GM13976 (cell line): ENCODE results near the gene CTBP1.

Experiments
- DNase-seq: peaks from one replicate; pipeline ENCODE4 v3.0.0; 2012; ENCODE audit warnings: low spot score
- in situ Hi-C: fragments of 300-500 bp; cut with MboI; formaldehyde crosslinking; loops from one replicate; pipeline ENCODE4 v1.12.0; 2022; ENCODE audit warnings: low sequenced_read_pairs, mixed read lengths, inconsistent platforms; ENCODE audit not compliant: unreplicated experiment
- TF ChIP-seq, protein P1 (sequence below): IDR thresholded peaks from 2 replicates; pipeline ENCODE4 v1.5.1; 2012; ENCODE audit warnings: borderline replicate concordance, mild to moderate bottlenecking; ENCODE audit not compliant: insufficient read depth; ENCODE audit errors: extremely low read depth, missing control alignments, control extremely low read depth

CTBP1 gene

GRCh38 chr4:1216076-1216614, 32.8 kb downstream of the CTBP1 start:
- no peak for DNase-seq
- TF ChIP-seq, protein P1, sequence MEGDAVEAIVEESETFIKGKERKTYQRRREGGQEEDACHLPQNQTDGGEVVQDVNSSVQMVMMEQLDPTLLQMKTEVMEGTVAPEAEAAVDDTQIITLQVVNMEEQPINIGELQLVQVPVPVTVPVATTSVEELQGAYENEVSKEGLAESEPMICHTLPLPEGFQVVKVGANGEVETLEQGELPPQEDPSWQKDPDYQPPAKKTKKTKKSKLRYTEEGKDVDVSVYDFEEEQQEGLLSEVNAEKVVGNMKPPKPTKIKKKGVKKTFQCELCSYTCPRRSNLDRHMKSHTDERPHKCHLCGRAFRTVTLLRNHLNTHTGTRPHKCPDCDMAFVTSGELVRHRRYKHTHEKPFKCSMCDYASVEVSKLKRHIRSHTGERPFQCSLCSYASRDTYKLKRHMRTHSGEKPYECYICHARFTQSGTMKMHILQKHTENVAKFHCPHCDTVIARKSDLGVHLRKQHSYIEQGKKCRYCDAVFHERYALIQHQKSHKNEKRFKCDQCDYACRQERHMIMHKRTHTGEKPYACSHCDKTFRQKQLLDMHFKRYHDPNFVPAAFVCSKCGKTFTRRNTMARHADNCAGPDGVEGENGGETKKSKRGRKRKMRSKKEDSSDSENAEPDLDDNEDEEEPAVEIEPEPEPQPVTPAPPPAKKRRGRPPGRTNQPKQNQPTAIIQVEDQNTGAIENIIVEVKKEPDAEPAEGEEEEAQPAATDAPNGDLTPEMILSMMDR = no peak
- in situ Hi-C loops = no loop called here

DNA sequence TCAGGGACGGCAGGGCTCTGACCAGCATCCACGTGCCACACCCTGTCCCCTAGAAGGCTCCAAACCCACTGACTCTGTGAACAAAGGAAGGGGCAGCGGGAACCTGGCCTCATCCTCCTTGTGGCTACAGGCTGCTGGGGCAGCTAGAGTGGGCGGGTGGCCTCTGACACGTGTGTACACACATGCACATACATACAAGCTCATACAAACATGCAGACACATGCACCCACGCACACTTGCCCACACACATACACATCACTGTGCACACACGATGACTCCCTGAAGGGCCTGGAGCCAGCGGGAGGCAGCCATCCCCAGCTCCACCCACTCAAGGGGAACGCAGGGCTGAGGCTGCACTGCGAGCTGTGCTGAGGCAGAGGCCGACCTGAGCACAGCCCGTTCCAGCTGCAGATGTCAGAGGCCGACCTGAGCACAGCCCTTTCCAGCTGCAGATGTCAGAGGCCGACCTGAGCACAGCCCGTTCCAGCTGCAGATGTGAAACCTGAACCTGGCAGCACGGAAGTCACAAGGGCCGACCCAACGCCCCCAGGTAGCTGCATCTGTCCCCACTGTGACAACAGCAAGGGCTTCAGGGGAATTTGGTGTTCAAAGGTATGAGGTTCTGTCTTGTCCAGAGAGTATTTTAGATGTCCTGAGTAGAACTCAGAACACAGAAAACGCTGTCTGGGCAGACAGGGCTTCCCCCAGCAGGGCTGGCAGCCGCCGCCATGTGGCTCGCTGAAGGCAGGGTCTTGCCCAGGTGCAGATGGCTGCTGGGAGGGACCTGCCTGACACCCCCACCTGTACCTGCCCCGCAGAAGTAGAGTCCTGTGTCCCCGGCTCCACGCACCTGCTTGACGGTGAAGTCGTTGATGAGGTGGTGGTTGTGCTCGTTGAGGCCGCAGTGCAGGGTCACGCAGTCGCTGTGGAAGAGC, 33.5 kb downstream of the CTBP1 start:
- in situ Hi-C loops = no loop called here
- TF ChIP-seq, protein P1 = no peak
- DNase-seq = peak; percentile 71

DNA sequence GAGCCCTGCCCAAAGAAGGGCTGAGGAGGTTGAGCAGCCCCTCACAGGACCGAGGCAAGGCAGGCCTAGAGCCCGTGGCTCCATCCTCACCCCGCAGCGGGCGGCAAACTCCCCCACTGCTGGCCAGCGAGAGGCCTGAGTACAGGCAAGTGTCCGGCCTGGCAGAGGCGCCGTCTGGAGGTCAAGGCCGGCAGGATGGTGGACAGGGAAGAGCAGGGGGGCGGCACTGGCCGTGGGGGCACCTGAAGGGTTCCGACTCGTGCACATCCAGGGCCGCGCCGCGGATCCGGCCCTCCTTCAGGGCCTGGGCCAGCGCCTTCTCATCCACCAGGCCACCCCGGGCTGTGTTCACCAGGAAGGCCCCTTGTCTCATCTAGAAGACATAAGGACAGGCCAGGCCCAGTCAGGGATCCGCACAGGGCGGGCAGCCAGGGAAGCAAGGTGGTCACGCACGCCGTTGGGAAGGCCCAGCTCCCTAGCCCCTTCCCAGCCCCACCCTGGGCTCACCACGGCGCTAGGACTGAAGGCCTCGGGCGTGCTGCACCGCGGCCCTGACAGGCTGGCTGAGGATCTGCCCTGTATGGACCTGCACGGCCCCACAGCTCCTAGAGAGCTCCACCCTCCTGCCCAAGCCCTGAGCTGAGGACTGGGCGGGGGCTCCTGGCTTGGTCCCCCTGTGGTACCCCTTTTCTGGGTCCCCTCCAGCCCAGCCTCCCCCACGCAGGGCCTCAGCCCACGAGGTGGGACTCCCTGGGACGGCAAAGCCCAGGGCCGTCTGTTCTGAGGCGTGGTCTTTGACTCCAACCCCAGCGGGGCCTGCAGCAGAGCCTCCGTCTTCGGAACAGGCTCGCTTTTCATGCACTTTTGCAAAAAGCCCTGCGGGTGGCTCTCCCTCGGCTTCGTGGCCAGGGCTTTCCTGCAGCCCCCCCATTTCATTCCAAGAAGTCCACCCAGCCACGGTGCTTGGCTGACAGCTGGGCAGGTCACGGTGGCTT, 34.5 kb downstream of the CTBP1 start:
- in situ Hi-C loops = no loop called here
- TF ChIP-seq, protein P1 = no peak
- DNase-seq = no peak

- TF ChIP-seq, protein P1 = no peak
- no peak for DNase-seq
- in situ Hi-C loops = no loop called here
These were observed 35.5 kb downstream of the CTBP1 start for GRCh38 chr4:1213336-1213995.

GRCh38 chr4:1212546-1213335, 36.2 kb downstream of the CTBP1 start:
- DNase-seq = no peak
- in situ Hi-C loops = no loop called here
- TF ChIP-seq, protein P1 = no peak
